Hematopoietic multipotent progenitor cell treated with erythropoietin and hydrocortisone succinate and interleukin-3 and kit ligand, for 6 days (in vitro differentiated cells): Measurements from ENCODE around the gene NKX1-1.

ENCODE experiments used
- DNase-seq: peaks from one replicate; pipeline ENCODE4 v3.0.0-alpha.2; 2015

Gene NKX1-1

DNA sequence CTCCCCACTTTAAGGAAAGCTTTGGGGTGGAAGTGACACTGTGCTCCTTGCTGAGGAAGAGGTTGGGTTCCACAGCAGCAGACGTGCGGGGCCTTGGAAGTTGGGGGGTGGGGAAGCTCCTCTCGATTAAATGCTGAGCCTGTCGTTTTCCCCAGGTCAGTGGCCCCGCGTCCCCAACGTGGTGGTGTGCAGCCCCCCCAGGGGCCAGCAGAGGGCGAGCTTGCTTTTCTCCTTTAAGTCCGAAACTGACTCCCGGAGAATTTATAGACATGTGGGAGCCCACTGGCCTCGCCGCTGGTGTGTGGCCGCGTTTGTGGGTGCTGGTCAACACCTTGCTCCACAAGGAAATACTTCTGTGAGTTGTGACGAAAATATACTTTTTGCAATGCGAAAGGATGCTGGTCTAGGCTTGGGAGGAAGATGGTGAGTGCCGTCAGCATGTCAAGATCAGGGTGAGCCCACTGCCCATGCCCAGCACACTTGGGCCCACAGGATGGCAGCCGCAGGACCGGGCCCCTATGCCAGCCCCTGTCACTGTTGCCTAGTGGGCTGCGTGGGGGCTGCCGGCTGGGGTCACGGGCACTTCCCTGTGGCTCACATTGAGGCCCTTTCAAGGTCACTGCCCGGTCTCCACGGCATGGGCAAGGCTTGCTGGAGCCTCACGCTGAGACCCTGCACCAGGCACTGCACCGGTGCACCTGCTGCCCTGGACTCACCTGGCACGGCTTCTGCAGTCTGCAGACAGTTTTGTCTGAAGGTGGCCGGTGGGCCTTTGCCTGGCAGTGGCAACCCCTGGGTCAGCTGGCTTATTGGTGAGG lies 49.9 kb downstream of the NKX1-1 start:
- peak; percentile 78 for DNase-seq

DNA sequence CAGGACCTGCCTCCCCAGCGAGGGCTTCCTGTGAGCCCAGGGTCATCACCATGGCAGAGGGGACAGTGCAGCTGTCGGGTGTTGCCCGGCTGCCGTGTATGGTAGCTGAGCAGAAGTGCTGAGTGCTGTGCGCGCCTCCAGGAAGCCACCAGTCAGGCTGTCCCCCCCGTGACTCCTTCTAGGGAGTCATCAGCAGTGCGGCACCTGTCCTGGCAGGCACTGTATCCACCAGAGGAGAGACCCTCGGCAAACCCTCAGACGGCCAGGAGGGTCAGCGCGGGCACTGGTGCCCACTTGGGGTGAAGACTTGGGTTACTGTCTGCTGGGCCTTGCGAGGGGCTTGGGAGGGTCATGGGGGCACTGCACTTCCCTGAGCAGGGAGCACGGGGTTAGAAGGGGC lies 50.9 kb downstream of the NKX1-1 start:
- DNase-seq, result no peak

DNA sequence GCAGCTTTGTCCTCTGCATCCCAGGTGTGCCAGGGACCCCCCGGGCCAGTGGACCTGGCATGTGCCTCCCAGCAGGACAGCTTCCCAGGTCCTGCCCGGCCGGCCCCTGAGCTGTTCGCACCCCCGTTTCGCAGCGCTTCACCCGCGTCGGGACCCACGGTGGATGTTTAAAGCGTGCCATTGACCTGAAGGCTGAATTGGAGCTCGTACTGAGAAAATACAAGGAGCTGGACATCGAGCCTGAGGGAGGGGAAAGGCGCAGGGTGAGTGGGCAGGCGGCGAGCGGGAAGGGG lies 51.3 kb downstream of the NKX1-1 start:
- no peak for DNase-seq

DNA sequence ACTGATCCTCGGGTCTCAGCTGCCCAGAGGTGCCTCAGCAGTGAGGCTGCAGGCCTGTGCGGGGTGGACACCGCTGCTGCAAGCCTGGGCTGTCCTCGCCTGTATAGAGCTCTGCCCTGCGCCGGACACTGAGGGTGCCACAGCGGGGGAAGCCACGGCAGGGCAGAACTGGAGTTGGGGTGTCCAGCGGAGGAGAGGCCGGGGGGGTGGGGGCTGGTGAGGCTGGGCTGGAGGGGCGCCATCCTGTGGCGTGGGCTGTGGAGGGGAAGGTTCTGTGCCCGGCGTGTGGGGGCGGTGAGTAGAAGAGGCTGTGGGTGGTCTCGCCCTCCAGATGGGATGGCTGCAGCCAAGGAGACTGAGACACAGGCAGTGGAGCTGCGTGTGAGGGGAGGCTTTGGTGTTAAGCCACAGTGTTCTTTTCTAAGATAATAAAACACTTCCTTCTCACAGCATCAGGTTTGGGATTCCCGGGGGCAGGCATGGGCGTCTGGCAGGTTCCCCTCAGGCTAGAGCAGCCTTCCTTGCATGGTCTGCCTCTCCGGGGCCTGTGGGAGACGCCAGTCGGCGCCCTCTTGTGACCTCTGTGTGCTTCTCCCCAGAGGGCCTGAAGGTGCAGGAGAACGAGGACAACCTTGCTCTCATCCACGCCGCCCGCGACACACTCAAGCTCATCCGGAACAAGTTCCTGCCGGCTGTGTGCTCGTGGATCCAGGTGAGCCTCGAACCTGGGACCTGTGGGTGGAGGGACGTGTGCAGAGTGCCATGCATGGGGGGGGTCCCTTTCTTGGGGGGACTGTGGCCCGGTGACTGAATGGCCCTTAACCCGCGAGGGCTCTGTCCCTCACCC lies 51.9 kb downstream of the NKX1-1 start:
- peak; percentile 37 for DNase-seq

DNA sequence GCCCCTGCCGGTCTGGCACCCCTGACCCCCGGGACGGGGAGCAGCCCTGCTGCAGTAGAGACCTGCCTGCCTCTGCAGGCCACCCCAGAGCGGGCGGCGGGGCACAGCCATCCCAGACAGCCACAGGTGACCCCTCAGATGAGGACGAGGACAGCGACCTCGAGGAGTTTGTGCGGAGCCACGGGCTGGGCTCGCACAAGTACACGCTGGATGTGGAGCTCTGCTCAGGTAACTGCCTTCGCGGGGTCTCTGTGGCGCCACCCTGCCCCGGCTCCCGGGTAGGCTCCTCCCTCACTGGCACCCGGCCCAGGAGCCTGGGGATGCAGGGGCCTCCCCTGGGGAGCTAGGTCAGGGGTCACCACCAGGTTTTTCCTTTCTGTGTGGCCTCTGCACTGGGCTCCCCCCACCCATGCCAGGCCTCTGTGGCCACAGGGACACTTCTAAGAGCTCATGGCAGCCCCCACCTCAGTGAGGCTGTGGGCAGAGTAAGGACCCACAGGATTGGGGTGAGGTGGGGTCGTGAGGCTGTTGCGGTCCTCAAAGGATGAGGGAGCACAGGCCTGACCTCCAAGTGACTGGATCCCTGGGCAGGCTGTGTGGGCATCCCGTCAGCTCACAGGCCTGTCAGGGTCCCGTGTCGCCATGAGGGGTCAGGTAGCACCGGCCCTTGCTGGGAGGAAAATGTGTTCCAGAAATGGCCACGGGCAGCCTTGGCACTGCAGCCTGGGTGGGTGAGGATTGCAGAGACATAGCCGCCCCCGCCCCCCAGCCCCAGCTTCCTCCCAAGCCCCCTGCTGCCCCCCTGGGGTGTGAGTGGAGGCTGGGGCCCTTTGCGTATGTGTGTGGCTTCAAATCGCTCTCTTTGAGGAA lies 52.8 kb downstream of the NKX1-1 start:
- DNase-seq, result no peak
